HG03103 (cell line): ENCODE data around the gene NOC2L.
A peak's percentile ranks its signal among the peaks of the same experiment; 100 is the strongest.

Experiments
- ATAC-seq: cut with Tn5 transposase; IDR thresholded peaks from one replicate; pipeline ENCODE4 v1.9.1; 2021; ENCODE audit warnings: low read depth; ENCODE audit not compliant: unreplicated experiment

Gene NOC2L

GRCh38 chr1:975896-976683 lies 17.0 kb upstream of the NOC2L start:
- no peak for ATAC-seq

GRCh38 chr1:975365-975764 lies 16.3 kb upstream of the NOC2L start:
- no peak for ATAC-seq

GRCh38 chr1:974687-975328 lies 15.8 kb upstream of the NOC2L start:
- ATAC-seq = no peak

GRCh38 chr1:974293-974640 lies 15.2 kb upstream of the NOC2L start:
- ATAC-seq = no peak

DNA sequence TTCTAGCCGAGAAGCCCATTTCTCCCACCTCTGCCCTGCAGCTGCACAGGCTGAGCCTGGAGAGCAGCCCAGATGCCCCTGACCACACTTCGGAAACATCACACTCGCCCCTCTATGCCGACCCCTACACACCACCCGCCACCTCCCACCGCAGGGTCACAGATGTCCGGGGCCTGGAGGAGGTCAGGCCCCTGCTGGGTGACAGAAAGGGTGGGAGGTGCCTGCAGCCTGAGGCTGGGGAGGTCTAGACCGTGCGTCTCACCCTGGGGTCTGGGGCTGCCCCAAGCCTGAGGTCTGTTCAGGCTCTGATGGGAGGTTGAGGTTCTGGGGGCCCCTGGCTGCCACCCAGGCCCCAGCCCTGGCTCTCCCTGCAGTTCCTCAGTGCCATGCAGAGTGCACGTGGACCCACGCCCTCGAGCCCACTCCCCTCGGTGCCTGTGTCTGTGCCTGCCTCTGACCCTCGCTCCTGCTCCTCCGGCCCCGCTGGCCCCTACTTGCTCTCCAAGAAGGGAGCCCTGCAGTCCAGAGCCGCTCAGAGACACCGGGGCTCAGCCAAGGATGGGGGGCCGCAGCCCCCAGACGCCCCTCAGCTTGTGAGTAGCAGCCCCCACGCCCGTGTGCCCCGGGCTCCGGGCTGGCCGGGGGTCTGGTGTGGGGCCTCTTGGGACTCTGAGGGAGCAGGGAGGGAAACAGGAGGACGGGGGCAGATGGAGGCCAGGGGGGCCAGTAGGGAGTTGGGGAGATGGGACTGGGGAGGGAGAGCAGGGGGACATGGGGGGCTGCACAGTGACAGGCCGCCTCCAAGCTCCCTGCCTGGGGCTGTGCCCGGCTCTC lies 14.6 kb upstream of the NOC2L start:
- no peak for ATAC-seq

DNA sequence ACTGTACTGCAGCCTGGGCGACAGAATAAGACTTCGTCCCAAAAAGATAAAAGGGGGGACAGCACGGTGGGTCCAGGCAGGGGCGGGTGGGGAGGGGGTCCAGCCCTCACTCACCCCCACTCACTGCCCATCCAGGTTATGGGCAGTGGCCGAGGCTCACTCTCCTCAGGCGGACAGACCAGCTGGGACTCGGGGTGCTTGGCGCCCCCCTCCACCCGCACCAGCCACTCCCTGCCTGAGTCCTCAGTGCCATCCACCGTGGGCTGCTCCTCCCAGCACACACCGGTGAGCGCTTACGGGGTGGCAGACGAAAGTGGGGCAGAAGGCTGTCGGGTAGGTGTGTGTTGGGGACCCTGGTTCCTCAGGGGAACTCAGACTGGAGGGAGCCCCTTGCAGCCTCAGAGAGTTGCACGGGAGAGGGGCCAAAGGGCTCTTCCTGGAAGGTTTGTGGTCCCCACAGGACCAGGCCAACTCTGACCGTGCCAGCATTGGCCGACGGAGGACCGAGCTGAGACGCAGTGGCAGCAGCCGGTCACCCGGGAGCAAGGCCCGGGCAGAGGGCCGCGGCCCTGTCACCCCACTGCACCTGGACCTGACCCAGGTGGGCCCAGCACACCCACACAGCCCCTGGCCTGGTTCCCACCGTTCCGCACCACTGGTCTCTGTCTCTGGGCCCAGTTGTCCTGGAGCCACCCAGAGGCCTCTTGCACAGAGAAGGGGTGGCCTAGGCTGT lies 13.8 kb upstream of the NOC2L start:
- ATAC-seq = no peak

DNA sequence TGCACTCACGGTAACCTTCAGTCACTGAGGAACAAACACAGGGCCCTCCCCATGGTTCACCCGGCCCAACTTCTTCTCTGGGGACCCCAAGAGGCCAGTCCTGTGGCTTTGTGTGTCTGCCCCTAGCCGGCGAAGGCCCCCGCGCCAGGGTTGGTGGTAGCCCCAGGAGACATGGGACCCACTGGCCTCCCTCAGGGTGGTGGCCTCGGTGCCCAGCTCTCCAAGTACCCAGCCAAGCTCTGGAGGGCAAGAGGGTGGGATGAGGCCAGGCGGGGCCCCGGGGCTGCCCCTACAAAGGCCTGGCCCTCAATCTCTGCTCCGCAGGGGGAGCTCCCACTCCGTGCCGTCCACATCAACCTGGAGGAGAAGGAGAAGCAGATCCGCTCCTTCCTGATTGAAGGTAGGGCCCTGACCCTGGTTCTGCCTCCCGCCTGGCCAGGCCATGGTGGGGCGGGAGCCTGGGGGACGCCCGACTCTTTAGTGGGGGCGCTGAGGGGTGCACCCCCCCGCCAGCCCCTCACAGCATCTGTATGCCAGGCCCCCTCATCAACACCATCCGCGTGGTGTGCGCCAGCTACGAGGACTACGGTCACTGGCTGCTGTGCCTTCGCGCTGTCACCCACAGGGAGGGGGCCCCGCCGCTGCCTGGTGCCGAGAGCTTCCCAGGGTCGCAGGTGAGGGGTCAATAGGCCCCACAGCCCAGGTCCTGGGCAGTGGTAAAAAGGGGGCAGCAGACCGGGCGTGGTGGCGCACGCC lies 12.9 kb upstream of the NOC2L start:
- ATAC-seq = no peak

- ATAC-seq = no peak
Observed at GRCh38 chr1:970973-971730, 12.1 kb upstream of the NOC2L start.

DNA sequence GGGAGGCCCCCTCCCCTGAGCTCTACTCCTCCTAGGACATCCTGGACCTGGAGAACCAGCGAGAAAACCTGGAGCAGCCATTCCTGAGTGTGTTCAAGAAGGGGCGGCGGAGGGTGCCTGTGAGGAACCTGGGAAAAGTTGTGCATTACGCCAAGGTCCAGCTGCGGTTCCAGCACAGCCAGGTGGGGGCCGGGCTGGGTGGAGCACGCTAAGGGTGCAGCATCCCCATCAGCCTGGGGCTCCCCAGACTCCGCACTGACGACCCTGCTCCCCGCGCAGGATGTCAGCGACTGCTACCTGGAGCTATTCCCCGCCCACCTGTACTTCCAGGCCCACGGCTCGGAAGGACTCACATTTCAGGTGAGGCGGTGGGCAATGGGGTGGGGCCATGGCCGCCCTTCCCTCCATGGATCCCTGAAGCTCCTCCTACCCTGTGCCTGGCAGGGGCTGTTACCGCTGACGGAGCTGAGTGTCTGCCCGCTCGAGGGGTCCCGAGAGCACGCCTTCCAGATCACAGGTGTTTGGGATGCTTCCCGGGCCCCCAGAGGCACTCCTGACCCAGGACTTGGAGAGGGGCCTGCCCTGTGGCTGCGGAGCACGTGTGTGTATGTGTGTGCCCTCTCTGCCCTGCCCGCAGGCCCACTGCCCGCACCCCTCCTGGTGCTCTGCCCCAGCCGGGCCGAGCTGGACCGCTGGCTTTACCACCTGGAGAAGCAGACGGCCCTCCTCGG lies 11.4 kb upstream of the NOC2L start:
- ATAC-seq = no peak

- no peak for ATAC-seq
Observed at GRCh38 chr1:969260-969855, 10.3 kb upstream of the NOC2L start.

GRCh38 chr1:967466-968343 lies 8.6 kb upstream of the NOC2L start:
- ATAC-seq = no peak

DNA sequence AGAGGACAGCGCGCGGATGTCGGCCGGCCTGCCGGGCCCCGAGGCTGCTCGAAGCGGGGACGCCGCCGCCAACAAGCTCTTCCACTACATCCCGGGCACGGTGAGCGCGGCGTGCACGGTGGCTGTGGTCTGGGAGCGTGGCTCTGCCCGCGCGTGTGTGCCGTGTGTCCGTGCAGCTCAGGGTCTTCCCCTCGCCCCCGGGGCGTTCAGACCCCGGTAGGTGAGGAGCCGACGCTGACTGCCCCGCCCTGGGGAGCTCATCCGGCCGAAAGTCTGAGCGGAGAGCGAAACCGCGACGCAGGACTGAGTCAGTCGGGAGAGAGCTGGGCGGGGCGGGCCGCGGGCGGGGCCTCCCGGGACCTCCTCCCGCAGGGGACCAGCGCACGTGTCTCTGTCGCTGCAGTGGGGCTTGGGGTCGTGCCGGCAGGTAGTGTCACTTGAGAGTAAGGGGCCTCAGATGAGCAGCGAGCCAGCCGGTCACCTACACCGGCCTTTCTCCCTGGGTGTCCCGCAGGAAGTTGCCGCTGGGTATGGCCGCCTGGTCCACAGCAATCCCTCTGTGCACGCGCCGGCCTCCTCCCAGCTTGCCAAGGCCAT lies 7.7 kb upstream of the NOC2L start:
- ATAC-seq = peak; percentile 65

GRCh38 chr1:966135-966703 lies 7.2 kb upstream of the NOC2L start, which contains the start of gene PLEKHN1:
TSS of gene PLEKHN1 (plus strand) at chr1:966482. CDS start at chr1:966532, 50 bp downstream.
- no peak for ATAC-seq

DNA sequence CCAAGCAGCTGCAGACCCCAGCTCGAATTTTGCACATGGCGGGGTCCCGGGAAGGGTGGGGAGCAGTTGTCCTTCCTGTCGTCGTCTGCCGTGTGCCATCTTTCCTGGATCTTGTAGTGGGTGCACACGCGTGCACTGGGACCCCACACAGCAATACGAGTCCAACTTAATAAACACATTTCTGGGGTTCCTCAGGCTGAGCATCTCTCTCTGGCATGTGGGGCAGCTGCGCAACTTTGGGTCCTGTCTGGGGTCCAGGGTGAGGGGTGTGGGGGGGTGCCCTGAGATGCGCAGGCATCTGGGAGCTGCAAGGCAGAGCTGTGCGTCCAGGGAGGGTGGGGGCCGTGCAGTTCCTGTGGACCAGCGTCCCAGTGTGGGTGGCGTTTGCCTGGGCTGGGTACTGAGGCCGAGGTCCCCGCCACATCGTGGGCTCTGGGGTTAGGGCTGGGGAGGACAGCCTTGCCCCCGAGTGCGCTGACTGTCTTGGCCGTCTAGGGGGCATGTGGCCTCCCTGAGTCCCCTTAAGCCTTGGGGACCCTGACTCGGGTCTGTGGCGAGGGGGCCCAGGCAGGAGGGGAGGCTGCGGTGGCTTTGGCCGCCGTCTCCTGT lies 6.6 kb upstream of the NOC2L start:
- ATAC-seq = no peak

DNA sequence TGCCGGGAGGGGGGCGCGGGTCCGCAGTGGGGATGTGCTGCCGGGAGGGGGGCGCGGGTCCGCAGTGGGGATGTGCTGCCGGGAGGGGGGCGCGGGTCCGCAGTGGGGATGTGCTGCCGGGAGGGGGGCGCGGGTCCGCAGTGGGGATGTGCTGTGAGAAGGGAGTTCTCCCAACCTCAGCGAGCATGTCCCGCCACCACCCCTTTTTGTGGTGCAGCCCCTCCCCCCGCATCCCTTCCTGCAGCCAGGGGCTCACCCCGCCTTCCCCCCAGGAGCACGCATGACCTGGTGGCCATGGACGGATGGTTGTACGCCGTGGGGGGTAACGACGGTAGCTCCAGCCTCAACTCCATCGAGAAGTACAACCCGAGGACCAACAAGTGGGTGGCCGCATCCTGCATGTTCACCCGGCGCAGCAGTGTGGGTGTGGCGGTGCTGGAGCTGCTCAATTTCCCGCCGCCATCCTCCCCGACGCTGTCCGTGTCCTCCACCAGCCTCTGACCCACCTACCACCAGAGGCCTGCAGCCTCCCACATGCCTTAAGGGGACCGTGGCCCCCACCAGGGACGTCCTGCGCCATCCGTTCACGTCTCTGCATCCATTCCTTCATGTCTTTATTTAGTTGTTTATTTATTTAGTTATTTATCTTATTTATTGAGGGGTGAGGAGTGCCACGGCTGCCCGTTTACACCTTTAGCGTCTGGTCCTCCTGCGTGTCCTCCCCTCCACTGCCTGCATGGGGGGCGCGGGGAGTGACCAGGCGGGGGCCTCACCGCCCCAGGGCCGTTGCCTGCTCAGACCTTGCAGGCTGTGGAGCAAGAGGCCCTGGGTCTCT lies 5.9 kb upstream of the NOC2L start:
- ATAC-seq = no peak
